ENCODE measurements around the gene CHTF8.

Gene CHTF8

GRCh38 chr16:69109486-69110270 lies 22.7 kb downstream of the CHTF8 start:
- TF ChIP-seq EP300 (IDR thresholded peaks at IDR 0.05; ENCODE audit: borderline replicate concordance): no peak
- no peak for TF ChIP-seq TCF12 (IDR thresholded peaks at IDR 0.05; ENCODE audit: low read depth)
- no peak for TF ChIP-seq CEBPB (IDR thresholded peaks at IDR 0.05)
- no peak for TF ChIP-seq TAF1 (IDR thresholded peaks at IDR 0.05; ENCODE audit: low read depth)
- no peak for TF ChIP-seq NFIC (IDR thresholded peaks at IDR 0.05)
- TF ChIP-seq USF1 (IDR thresholded peaks at IDR 0.05): no peak
- TF ChIP-seq REST (IDR thresholded peaks at IDR 0.05; ENCODE audit: low read depth): no peak
- no peak for TF ChIP-seq FOXM1 (IDR thresholded peaks at IDR 0.05; ENCODE audit: borderline replicate concordance, low read depth)
- TF ChIP-seq, protein P1, sequence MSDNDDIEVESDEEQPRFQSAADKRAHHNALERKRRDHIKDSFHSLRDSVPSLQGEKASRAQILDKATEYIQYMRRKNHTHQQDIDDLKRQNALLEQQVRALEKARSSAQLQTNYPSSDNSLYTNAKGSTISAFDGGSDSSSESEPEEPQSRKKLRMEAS (IDR thresholded peaks at IDR 0.05): no peak
- no peak for TF ChIP-seq YY1 (IDR thresholded peaks at IDR 0.05; ENCODE audit: low read depth)
- no peak for TF ChIP-seq EGR1 (IDR thresholded peaks at IDR 0.05)
- TF ChIP-seq ZBTB7A (IDR thresholded peaks at IDR 0.05; ENCODE audit: low read depth): no peak
- TF ChIP-seq CREB1 (IDR thresholded peaks at IDR 0.05; ENCODE audit: low read depth): no peak
- no peak for TF ChIP-seq TEAD4 (IDR thresholded peaks at IDR 0.05)
- TF ChIP-seq RAD21 (IDR thresholded peaks at IDR 0.05; ENCODE audit: low read depth): no peak

DNA sequence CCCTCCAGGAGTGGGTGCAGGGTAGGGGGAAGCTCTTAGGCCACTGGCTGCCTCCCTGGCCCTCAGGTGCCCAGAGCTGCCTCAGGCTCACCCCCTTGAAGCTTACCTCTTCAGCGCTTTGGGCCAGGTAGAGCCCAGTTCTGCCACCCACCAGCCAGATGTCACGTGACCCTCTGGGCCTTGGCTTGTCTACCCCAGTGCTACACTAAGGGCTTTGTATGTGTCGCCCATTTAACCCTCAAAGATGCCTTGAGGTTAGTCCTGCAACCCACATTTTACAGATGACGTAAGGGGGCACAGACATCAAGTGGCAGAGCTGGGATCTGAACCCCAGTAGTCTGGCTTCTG lies 23.5 kb downstream of the CHTF8 start:
- no peak for TF ChIP-seq EGR1 (IDR thresholded peaks at IDR 0.05)
- no peak for TF ChIP-seq EP300 (IDR thresholded peaks at IDR 0.05; ENCODE audit: borderline replicate concordance)
- TF ChIP-seq RAD21 (IDR thresholded peaks at IDR 0.05; ENCODE audit: low read depth): no peak
- TF ChIP-seq TCF12 (IDR thresholded peaks at IDR 0.05; ENCODE audit: low read depth): no peak
- TF ChIP-seq YY1 (IDR thresholded peaks at IDR 0.05; ENCODE audit: low read depth): no peak
- TF ChIP-seq NFIC (IDR thresholded peaks at IDR 0.05): no peak

DNA sequence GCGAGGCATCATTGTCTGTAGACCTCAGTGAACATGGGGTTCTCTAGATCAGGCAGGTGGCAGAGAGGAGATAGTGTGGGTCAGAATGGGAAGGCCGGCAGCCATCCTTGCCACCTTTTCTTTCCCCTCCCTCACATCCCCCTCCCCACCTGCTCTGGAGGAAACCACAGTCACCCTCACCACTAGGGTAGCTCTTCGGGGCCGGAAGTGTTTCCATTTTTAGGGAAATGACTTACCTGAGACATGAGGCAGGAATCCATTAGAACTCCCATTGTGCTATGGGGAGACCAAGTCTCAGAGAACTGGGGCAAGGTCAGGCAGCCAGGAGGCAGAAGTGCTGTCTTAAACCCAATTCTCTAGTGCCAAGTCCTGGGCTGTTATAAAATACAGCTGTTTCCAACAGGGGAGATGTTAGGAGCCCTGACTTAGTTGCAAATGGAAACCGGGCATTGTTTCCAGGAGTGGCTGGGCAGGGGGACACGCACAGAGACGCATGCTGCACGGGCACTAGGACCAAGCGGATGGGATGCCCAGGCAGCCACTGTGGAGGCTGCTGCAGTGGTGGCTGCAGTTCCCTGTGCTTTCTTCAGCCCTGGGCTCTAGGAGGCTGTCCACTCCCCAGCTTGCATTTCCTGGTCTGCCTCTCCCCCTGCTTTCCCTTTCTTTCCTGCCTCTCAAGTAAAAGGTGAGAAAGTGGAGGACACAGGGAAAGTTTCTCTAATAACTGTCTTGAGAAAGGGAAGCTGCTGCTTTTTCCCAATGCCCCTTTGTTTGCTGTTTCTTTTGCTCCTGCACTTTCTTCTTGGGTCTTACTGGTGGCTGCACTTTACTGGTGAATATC lies 24.1 kb downstream of the CHTF8 start:
- TF ChIP-seq EP300 (IDR thresholded peaks at IDR 0.05; ENCODE audit: borderline replicate concordance): no peak
- no peak for TF ChIP-seq TAF1 (IDR thresholded peaks at IDR 0.05; ENCODE audit: low read depth)
- no peak for TF ChIP-seq USF1 (IDR thresholded peaks at IDR 0.05)
- no peak for TF ChIP-seq YY1 (IDR thresholded peaks at IDR 0.05; ENCODE audit: low read depth)
- no peak for TF ChIP-seq FOXM1 (IDR thresholded peaks at IDR 0.05; ENCODE audit: borderline replicate concordance, low read depth)
- TF ChIP-seq REST (IDR thresholded peaks at IDR 0.05; ENCODE audit: low read depth): no peak
- no peak for TF ChIP-seq TEAD4 (IDR thresholded peaks at IDR 0.05)
- no peak for TF ChIP-seq NFIC (IDR thresholded peaks at IDR 0.05)
- TF ChIP-seq CEBPB (IDR thresholded peaks at IDR 0.05): no peak
- TF ChIP-seq, protein P1 (IDR thresholded peaks at IDR 0.05): no peak
- TF ChIP-seq CREB1 (IDR thresholded peaks at IDR 0.05; ENCODE audit: low read depth): no peak
- TF ChIP-seq ZBTB7A (IDR thresholded peaks at IDR 0.05; ENCODE audit: low read depth): no peak
- TF ChIP-seq RAD21 (IDR thresholded peaks at IDR 0.05; ENCODE audit: low read depth): no peak
- no peak for TF ChIP-seq EGR1 (IDR thresholded peaks at IDR 0.05)
- no peak for TF ChIP-seq TCF12 (IDR thresholded peaks at IDR 0.05; ENCODE audit: low read depth)

DNA sequence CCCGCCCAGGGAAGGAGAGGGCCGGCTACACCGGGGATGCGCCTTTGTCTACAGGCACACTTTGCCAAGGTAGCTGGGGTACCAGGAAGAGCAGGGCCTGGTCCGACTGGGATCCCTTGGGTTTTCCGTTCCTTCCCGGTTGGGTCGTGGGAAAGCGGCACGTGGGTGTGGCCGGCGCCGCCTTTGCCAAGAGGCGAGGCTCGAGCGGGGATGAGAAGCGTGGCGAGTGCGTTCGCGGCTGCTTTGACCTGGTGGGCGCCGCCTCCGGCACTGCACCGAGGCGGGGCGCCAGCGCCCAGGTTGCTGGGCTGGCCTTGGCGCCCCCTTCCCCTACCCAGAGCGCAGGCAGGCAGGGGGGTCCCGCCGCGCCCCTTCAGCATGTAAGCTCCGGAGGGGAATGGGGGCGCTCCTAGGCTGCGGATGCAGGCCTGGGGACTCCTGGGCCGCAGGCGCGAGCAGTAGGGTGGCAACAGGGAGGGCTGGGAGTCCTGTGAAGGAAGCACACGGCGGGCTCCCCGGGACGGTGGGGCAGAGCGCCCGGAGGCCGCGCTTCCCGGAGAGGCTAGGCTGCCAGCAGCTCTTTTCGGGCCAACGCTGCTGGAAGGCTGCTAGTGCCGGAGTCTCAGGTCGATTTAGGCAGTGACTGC lies 24.9 kb downstream of the CHTF8 start:
- no peak for TF ChIP-seq USF1 (IDR thresholded peaks at IDR 0.05)
- TF ChIP-seq TAF1 (IDR thresholded peaks at IDR 0.05; ENCODE audit: low read depth): no peak
- no peak for TF ChIP-seq CEBPB (IDR thresholded peaks at IDR 0.05)
- TF ChIP-seq TCF12 (IDR thresholded peaks at IDR 0.05; ENCODE audit: low read depth): no peak
- no peak for TF ChIP-seq EP300 (IDR thresholded peaks at IDR 0.05; ENCODE audit: borderline replicate concordance)
- TF ChIP-seq EGR1 (IDR thresholded peaks at IDR 0.05): no peak

All from Ishikawa (cell line).